Memory B cell (primary cell): ENCODE results near the gene DAPK1.

Experiments
- ATAC-seq: fragments of 150-1000 bp; cut with Tn5 transposase; 2 replicates; pipeline ENCODE4 v1.10.0; 2021; ENCODE audit warnings: low read depth, mild to moderate bottlenecking, moderate library complexity
- DNase-seq, 2 donors: peaks; one replicate each; pipeline ENCODE4 v3.0.0; 2022; ENCODE audit warnings: low spot score in 2 of 2
- H3K27ac Mint-ChIP-seq: one replicate; pipeline ENCODE4 v1.8.0; 2022; ENCODE audit warnings: mild to moderate bottlenecking, moderate library complexity, mixed read lengths
- H3K27me3 Mint-ChIP-seq: one replicate; pipeline ENCODE4 v1.8.0; 2022; ENCODE audit warnings: mixed read lengths
- H3K36me3 Mint-ChIP-seq: one replicate; pipeline ENCODE4 v1.8.0; 2022; ENCODE audit warnings: mild to moderate bottlenecking, mixed read lengths
- H3K4me1 Mint-ChIP-seq: one replicate; pipeline ENCODE4 v1.8.0; 2022; ENCODE audit warnings: mixed read lengths
- H3K4me3 Mint-ChIP-seq: one replicate; pipeline ENCODE4 v1.8.0; 2022; ENCODE audit warnings: mild to moderate bottlenecking, moderate library complexity, mixed read lengths
- H3K9me3 Mint-ChIP-seq: one replicate; pipeline ENCODE4 v1.8.0; 2022; ENCODE audit warnings: mixed read lengths

The DAPK1 gene

DNA sequence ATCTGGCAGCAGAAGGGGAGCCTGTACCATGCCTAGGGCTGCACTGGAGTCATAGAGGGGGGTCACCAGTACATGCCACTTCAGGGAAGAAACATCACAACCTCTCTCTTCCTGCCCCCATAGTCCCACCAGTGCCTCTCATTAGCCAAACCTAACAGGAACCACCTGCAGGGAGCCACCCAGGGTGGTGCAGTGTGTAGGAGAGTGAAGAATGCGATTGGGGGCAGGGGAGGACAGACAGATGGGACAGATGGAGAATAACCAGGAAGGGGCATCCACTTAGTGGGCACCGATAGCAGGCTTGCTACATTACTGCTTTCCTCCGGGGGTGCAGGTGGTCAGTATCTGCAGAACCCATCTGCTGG is 19.2 kb downstream of the DAPK1 start:
- peaks cover 5% of the 10 kb centered on the region for H3K27me3 Mint-ChIP-seq
- ATAC-seq = no peak
- DNase-seq = no peak
- no peak overlapping the region for H3K27ac Mint-ChIP-seq
- no peak overlapping the region for H3K4me3 Mint-ChIP-seq
- peaks cover 2% of the 10 kb centered on the region for H3K4me1 Mint-ChIP-seq
- peaks cover 1% of the 10 kb centered on the region for H3K9me3 Mint-ChIP-seq
- H3K36me3 Mint-ChIP-seq = no peaks in the 10 kb centered on the region

DNA sequence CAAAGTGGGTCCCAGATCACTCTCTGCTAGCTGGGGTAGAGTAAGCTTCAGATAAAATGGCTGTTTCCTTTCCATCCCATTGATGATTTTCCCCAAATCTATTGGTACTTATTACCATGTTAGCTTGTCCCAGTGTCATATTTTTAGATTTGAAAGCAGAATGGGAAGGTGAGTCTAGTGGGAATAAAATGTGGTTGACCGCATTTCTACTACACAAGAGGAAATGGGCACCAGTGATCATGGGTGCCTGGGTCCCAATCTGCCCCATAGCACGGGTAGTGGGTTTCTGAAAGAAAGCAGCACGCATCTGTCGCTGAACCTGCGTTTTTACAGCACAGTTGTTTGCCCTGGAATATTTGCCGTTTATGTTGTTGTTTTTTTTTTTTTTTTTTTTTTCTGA is 20.1 kb downstream of the DAPK1 start:
- peaks cover 1% of the 10 kb centered on the region for H3K9me3 Mint-ChIP-seq
- no peak overlapping the region for H3K4me3 Mint-ChIP-seq
- no peak for ATAC-seq
- DNase-seq = no peak
- no peaks in the 10 kb centered on the region for H3K36me3 Mint-ChIP-seq
- peaks cover 5% of the 10 kb centered on the region for H3K27me3 Mint-ChIP-seq
- H3K27ac Mint-ChIP-seq = no peak overlapping the region
- peaks cover 2% of the 10 kb centered on the region for H3K4me1 Mint-ChIP-seq

GRCh38 chr9:87518702-87519335 is 21.2 kb downstream of the DAPK1 start:
- peaks cover 1% of the 10 kb centered on the region for H3K9me3 Mint-ChIP-seq
- no peak overlapping the region for H3K27ac Mint-ChIP-seq
- no peak overlapping the region for H3K4me3 Mint-ChIP-seq
- peaks cover 2% of the 10 kb centered on the region for H3K4me1 Mint-ChIP-seq
- ATAC-seq (no peak), DNase-seq (no peak)
- no peaks in the 10 kb centered on the region for H3K36me3 Mint-ChIP-seq
- peaks cover 5% of the 10 kb centered on the region for H3K27me3 Mint-ChIP-seq

- peaks cover 1% of the 10 kb centered on the region for H3K9me3 Mint-ChIP-seq
- ATAC-seq (no peak), DNase-seq (no peak)
- peaks cover 2% of the 10 kb centered on the region for H3K4me1 Mint-ChIP-seq
- H3K27ac Mint-ChIP-seq = no peak overlapping the region
- H3K4me3 Mint-ChIP-seq = no peak overlapping the region
- no peaks in the 10 kb centered on the region for H3K36me3 Mint-ChIP-seq
- peaks cover 4% of the 10 kb centered on the region for H3K27me3 Mint-ChIP-seq
Observed at GRCh38 chr9:87519461-87519860, 21.8 kb downstream of the DAPK1 start.

DNA sequence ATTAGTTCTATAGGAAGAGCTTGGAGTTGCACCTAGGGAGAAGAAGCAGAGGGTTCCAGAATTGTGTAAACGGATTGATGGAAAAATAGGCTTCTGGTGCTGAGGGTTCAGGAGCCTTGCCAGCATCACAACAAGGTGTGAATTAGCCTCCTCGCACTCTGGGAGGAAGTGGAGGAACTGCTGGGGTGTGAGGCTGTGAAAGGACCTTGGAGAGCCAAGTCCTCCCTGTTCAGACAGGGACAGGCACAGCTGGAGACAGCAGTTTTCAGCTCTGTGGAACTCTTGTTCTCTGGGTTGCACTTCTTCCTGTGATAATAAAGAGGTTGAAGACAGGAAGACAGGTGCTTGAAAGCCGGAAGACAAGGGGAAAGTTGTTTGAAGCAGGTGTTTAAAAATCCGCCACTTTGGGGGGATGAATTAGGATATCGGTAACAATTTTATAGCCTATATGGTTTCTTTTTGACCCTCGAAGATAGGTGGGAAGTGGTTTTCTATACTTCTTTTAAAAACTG is 22.6 kb downstream of the DAPK1 start:
- no peak overlapping the region for H3K4me3 Mint-ChIP-seq
- DNase-seq = no peak
- no peaks in the 10 kb centered on the region for H3K36me3 Mint-ChIP-seq
- peaks cover 2% of the 10 kb centered on the region for H3K4me1 Mint-ChIP-seq
- no peak for ATAC-seq
- H3K27me3 Mint-ChIP-seq = peaks cover 4% of the 10 kb centered on the region
- peaks cover 3% of the 10 kb centered on the region for H3K9me3 Mint-ChIP-seq
- no peak overlapping the region for H3K27ac Mint-ChIP-seq

DNA sequence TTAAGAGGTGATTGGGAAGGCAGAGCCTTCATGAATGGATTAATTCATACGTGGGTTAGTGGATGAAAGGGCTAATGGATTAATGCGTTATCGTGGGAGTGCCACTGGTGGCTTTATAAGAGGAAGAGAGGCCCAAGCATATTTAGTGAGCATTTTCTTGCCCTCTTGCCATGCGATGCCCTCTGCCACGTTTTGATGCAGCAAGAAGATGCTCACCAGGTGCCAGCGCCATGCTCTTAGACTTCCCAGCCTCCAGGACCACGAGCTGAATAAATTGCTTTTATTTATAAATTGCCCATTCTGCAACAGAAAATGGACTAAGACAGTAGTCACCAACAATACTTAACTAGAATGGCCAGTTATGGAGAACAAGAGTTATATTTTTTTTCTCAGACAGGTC is 24.2 kb downstream of the DAPK1 start:
- Mint-ChIP-seq H3K36me3 (no peaks in the 10 kb centered on the region), H3K4me3 (no peak overlapping the region), H3K27me3 (peaks cover 4% of the 10 kb centered on the region), H3K27ac (no peak overlapping the region), H3K9me3 (peaks cover 2% of the 10 kb centered on the region), H3K4me1 (no peaks in the 10 kb centered on the region)
- no peak for ATAC-seq
- no peak for DNase-seq

DNA sequence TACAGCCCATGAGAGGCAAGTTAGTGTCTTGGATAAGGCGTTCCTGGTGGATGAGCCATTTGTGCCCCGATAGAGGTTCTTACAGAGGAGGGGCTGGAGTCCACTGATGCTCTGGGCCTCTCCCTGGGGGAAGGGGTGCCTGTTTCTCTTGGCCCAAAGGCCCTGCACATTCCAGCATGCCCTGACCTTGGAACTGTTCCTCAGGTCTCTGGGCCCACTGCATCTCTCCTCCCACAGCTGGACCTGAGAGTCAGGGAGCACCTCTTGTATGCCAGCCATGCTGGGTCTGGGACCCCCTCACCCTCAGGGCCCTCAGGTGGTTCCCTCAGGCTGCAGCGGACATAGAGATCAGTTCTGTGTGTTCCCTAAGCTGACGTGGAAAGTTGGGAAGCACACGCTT is 26.4 kb downstream of the DAPK1 start:
- H3K27me3 Mint-ChIP-seq = peaks cover 2% of the 10 kb centered on the region

GRCh38 chr9:87525546-87526303 is 28.1 kb downstream of the DAPK1 start:
- H3K27me3 Mint-ChIP-seq = peaks cover 2% of the 10 kb centered on the region
- DNase-seq (no peak), ATAC-seq (no peak)
- H3K4me1 Mint-ChIP-seq = no peaks in the 10 kb centered on the region
- no peaks in the 10 kb centered on the region for H3K36me3 Mint-ChIP-seq
- peaks cover 2% of the 10 kb centered on the region for H3K9me3 Mint-ChIP-seq
- no peak overlapping the region for H3K27ac Mint-ChIP-seq
- no peak overlapping the region for H3K4me3 Mint-ChIP-seq

More for the DNA sequence above, 26.4 kb downstream of the DAPK1 start:
- ATAC-seq (no peak), DNase-seq (no peak)
- Mint-ChIP-seq H3K27ac (no peak overlapping the region), H3K36me3 (no peaks in the 10 kb centered on the region), H3K9me3 (peaks cover 2% of the 10 kb centered on the region), H3K4me3 (no peak overlapping the region), H3K4me1 (no peaks in the 10 kb centered on the region)

DNA sequence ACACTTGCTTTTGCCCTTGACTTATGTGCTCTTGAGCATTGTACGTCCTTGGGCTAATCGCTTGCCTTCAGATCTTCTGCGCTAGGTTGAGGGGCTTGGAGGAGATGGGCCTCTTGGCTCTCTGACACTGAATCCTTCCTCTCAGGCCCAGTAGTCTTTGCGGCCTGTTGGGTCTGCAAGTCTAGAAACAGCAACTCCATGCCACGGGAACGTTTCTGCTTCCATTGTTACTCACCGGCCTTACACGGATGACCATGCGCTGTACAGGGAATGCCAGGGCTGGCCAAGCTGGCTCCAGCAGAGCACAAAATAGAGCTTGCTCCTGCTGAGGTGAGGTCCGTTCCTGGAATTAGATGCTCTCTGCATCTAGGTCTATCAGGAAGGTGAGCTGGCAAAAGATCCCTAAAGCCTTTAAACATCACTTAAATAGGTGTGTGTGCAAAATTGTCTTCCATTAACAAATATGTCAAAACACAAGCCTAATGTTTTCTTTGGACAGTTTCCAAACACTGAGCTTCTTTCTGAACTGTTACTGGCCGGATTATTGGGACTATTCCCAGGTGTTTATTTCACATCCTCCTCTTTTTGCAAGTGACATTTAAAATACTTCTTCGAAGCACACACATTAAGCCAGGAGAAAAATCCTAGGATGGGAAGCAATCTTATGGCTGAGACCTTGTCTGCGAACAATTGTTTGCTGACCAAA is 29.7 kb downstream of the DAPK1 start:
- Mint-ChIP-seq H3K36me3 (no peaks in the 10 kb centered on the region), H3K9me3 (peaks cover 2% of the 10 kb centered on the region), H3K4me1 (no peaks in the 10 kb centered on the region), H3K27me3 (no peaks in the 10 kb centered on the region), H3K27ac (no peak overlapping the region), H3K4me3 (no peak overlapping the region)
- no peak for DNase-seq
- ATAC-seq = no peak

GRCh38 chr9:87528969-87529368 is 31.3 kb downstream of the DAPK1 start:
- H3K4me1 Mint-ChIP-seq = no peaks in the 10 kb centered on the region
- no peaks in the 10 kb centered on the region for H3K36me3 Mint-ChIP-seq
- H3K9me3 Mint-ChIP-seq = peaks cover 2% of the 10 kb centered on the region
- DNase-seq (no peak), ATAC-seq (no peak)
- H3K27me3 Mint-ChIP-seq = no peaks in the 10 kb centered on the region
- no peak overlapping the region for H3K4me3 Mint-ChIP-seq
- H3K27ac Mint-ChIP-seq = no peak overlapping the region

DNA sequence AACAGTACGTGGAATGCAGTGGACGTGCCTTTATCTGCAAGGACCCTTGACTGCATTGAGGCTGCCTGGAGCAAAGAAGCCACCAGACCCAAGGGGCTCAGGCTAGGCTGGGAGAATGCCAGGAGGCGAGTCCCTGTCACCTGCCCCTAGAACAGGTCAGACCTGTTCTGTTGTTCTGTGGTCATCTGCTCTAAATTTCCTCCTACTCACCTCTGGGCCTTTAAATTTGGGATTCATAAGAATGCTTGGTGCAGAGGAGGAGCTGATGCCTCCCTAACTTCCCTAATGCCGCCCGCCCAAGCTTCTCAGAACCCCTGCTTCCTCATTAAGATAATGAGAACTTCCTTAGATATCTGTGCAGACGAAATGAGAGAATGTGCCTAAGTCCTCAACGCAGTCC is 32.0 kb downstream of the DAPK1 start:
- H3K27ac Mint-ChIP-seq = no peak overlapping the region
- no peak for DNase-seq
- no peaks in the 10 kb centered on the region for H3K36me3 Mint-ChIP-seq
- no peaks in the 10 kb centered on the region for H3K27me3 Mint-ChIP-seq
- no peak overlapping the region for H3K4me3 Mint-ChIP-seq
- no peaks in the 10 kb centered on the region for H3K4me1 Mint-ChIP-seq
- no peak for ATAC-seq
- H3K9me3 Mint-ChIP-seq = no peaks in the 10 kb centered on the region

- Mint-ChIP-seq H3K27me3 (no peaks in the 10 kb centered on the region), H3K9me3 (no peaks in the 10 kb centered on the region), H3K4me1 (no peaks in the 10 kb centered on the region), H3K4me3 (no peak overlapping the region), H3K36me3 (no peaks in the 10 kb centered on the region), H3K27ac (no peak overlapping the region)
- ATAC-seq (no peak), DNase-seq (no peak)
Observed at GRCh38 chr9:87530716-87531115, 33.0 kb downstream of the DAPK1 start.

GRCh38 chr9:87531370-87532295 is 34.0 kb downstream of the DAPK1 start:
- Mint-ChIP-seq H3K36me3 (no peaks in the 10 kb centered on the region), H3K27ac (no peak overlapping the region), H3K4me3 (no peak overlapping the region)

More at GRCh38 chr9:87531370-87532295, 34.0 kb downstream of the DAPK1 start:
- no peak for DNase-seq
- no peak for ATAC-seq
- Mint-ChIP-seq H3K27me3 (no peaks in the 10 kb centered on the region), H3K9me3 (peaks cover 2% of the 10 kb centered on the region), H3K4me1 (no peaks in the 10 kb centered on the region)
